Panc1 (cell line): ENCODE measurements around the gene CRIM1. TPM values are rescaled to one million over a fixed set of nuclear protein-coding genes. Genes with fewer than 3 reads are reported as not detected.

Experiments
- ATAC-seq: fragments of 200-7000 bp; cut with Tn5 transposase; 2 replicates; pipeline ENCODE4 v1.9.1; 2020; ENCODE audit warnings: mild to moderate bottlenecking, moderate library complexity
- BruUV-seq: library from RNA; stranded (reverse); fragments of 400-500 nt; replicated peaks from 2 replicates; lab custom pipeline; 2021; lab: Mats Ljungman, UMichigan
- CTCF ChIA-PET: fragments of 300-600 bp; sonication (Branson Sonifier 250); formaldehyde crosslinking; loops from one replicate; lab custom pipeline; 2022; ENCODE audit warnings: antibody characterized with exemption; lab: Charles Lee
- POLR2A ChIA-PET: fragments of 300-600 bp; sonication (Branson Sonifier 250); formaldehyde crosslinking; loops from one replicate; lab custom pipeline; 2022; ENCODE audit warnings: antibody characterized with exemption; lab: Charles Lee
- DNase-seq: peaks from one replicate; pipeline ENCODE4 v3.0.0-alpha.2; 2010; ENCODE audit warnings: low read depth, low spot score
- H3K27ac ChIP-seq: 2 replicates; pipeline ENCODE4 v1.5.1; 2011; ENCODE audit warnings: mild to moderate bottlenecking, low read length, inconsistent platforms
- H3K27me3 ChIP-seq: fragments of 200-500 bp; sonication (Bioruptor generic); 2 replicates; pipeline ENCODE4 v1.6.0; 2014; ENCODE audit warnings: low read length, inconsistent platforms; ENCODE audit not compliant: control insufficient read depth, insufficient read depth
- H3K36me3 ChIP-seq: fragments of 200-500 bp; sonication (Bioruptor generic); 2 replicates; pipeline ENCODE4 v1.5.1; 2014; ENCODE audit warnings: inconsistent platforms, mild to moderate bottlenecking, low read length, moderate library complexity; ENCODE audit not compliant: control insufficient read depth, insufficient read depth
- H3K4me1 ChIP-seq: 2 replicates; pipeline ENCODE4 v1.5.1; 2011; ENCODE audit warnings: inconsistent platforms, mild to moderate bottlenecking, low read length, moderate library complexity; ENCODE audit not compliant: control insufficient read depth, insufficient read depth
- H3K4me3 ChIP-seq, 2 experiments: 2 replicates each; pipeline ENCODE4 v1.5.1; 2011 to 2012; ENCODE audit warnings: low read depth in 2 of 2, low read length in 2 of 2, mild to moderate bottlenecking in 2 of 2, inconsistent platforms in 1 of 2, moderate library complexity in 1 of 2
- H3K9me3 ChIP-seq: fragments of 200-500 bp; sonication (Bioruptor generic); 2 replicates; pipeline ENCODE4 v1.5.1; 2014; ENCODE audit warnings: low read depth, mild to moderate bottlenecking, inconsistent platforms, low read length, moderate library complexity; ENCODE audit not compliant: control insufficient read depth, insufficient read depth
- POLR2AphosphoS5 ChIP-seq: IDR thresholded peaks from 2 replicates; pipeline ENCODE4 v1.6.1; 2012; ENCODE audit warnings: mild to moderate bottlenecking, low read depth, low read length, moderate library complexity
- SIN3A ChIP-seq: IDR thresholded peaks from 2 replicates; pipeline ENCODE4 v1.6.1; 2012; ENCODE audit warnings: low read depth, mild to moderate bottlenecking, low read length, moderate library complexity, borderline replicate concordance; ENCODE audit not compliant: insufficient read depth
- TCF7L2 ChIP-seq: IDR thresholded peaks from 2 replicates; pipeline ENCODE4 v1.6.1; 2011; ENCODE audit warnings: mild to moderate bottlenecking, low read depth, low read length, inconsistent platforms
- in situ Hi-C: cut with HindIII; loops from 2 replicates; pipeline ENCODE4 v1.10.0; 2016; ENCODE audit warnings: low sequenced_read_pairs, low pct_unique_long_range_greater_than_20kb
- intact Hi-C: fragments of 100-400 bp; cut with micrococcal nuclease; formaldehyde crosslinking; loops from one replicate; pipeline ENCODE4 v1.10.0; 2022; ENCODE audit not compliant: unreplicated experiment
- total RNA-seq: library from RNA; stranded (reverse); gene quantifications from one replicate; pipeline ENCODE4 v1.2.1, GENCODE V29; 2021; ENCODE audit not compliant: unreplicated experiment
- TF ChIP-seq, protein P1 (sequence below), 2 experiments: IDR thresholded peaks; 2 replicates each; pipeline ENCODE4 v1.6.1; 2011 to 2012; ENCODE audit warnings: low read depth in 2 of 2, control low read depth in 1 of 2, low read length in 1 of 2, mild to moderate bottlenecking in 1 of 2, moderate library complexity in 1 of 2; ENCODE audit not compliant: insufficient read depth in 1 of 2
- TF ChIP-seq, protein P2 (sequence below): fragments of 450-650 bp; IDR thresholded peaks from 2 replicates; pipeline ENCODE4 v1.5.1; 2017; ENCODE audit warnings: mild to moderate bottlenecking

Gene CRIM1
- total RNA-seq, 1 experiment from 2014 or later: 290 TPM

DNA sequence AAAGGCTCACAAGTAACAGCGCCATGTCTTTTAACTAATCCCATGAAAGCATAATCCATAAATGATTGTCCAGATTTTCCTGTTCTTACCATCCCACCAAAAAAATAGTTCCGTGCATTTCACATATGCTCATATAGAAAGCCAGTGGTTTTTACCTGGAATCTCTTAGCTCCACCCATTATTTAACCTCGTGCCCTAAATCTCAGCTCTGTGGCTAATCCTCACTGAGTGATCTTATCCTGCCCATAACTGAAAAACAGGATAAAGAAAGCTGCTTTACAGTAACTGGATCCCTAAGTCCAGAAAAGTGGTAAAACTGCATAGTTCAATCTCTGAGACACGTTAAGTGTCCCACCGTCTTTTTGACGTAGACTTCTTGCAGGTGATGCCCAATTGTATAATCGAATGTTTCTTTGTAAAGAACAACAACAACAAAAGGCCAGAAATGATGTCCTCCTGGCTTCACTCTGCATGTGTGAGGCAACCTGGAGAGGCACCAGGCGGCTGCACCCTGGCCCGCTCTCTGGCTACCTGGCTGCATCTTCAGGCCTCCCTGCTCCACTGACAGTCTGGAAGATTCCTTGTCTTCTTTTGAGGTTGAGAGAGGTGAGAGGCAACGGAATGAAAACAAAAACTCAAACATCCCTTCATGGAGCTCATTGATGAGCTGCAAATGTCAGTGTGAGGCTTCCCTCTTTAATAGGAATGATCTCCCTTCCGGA, 203.8 kb downstream of the CRIM1 start:
- BruUV-seq: no TSS peak
- Histone ChIP-seq H3K27me3 (no peaks in the 10 kb centered on the region), H3K4me1 (peaks cover 96% of the 10 kb centered on the region), H3K4me3 (no peak overlapping the region), H3K36me3 (peaks cover 22% of the 10 kb centered on the region; the same call in 1 of the 2 replicates), H3K9me3 (no peaks in the 10 kb centered on the region), H3K27ac (peak overlapping the region; percentile 99)
- DNase-seq (no peak), ATAC-seq (no peak)
- ChIA-PET CTCF (no interaction called here), POLR2A (interaction anchor here (0.7 to 1.1 kb wide), 2 partner anchors 11 to 16 kb away, joined by 3 read pairs; no protein-coding TSS in a partner anchor)
- TF ChIP-seq, protein P1, sequence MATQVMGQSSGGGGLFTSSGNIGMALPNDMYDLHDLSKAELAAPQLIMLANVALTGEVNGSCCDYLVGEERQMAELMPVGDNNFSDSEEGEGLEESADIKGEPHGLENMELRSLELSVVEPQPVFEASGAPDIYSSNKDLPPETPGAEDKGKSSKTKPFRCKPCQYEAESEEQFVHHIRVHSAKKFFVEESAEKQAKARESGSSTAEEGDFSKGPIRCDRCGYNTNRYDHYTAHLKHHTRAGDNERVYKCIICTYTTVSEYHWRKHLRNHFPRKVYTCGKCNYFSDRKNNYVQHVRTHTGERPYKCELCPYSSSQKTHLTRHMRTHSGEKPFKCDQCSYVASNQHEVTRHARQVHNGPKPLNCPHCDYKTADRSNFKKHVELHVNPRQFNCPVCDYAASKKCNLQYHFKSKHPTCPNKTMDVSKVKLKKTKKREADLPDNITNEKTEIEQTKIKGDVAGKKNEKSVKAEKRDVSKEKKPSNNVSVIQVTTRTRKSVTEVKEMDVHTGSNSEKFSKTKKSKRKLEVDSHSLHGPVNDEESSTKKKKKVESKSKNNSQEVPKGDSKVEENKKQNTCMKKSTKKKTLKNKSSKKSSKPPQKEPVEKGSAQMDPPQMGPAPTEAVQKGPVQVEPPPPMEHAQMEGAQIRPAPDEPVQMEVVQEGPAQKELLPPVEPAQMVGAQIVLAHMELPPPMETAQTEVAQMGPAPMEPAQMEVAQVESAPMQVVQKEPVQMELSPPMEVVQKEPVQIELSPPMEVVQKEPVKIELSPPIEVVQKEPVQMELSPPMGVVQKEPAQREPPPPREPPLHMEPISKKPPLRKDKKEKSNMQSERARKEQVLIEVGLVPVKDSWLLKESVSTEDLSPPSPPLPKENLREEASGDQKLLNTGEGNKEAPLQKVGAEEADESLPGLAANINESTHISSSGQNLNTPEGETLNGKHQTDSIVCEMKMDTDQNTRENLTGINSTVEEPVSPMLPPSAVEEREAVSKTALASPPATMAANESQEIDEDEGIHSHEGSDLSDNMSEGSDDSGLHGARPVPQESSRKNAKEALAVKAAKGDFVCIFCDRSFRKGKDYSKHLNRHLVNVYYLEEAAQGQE (IDR thresholded peaks at IDR 0.05; ENCODE audit: insufficient read depth in 1 of 2, low read depth in 2 of 2, low read length in 1 of 2): no peak
- TF ChIP-seq, protein P2, sequence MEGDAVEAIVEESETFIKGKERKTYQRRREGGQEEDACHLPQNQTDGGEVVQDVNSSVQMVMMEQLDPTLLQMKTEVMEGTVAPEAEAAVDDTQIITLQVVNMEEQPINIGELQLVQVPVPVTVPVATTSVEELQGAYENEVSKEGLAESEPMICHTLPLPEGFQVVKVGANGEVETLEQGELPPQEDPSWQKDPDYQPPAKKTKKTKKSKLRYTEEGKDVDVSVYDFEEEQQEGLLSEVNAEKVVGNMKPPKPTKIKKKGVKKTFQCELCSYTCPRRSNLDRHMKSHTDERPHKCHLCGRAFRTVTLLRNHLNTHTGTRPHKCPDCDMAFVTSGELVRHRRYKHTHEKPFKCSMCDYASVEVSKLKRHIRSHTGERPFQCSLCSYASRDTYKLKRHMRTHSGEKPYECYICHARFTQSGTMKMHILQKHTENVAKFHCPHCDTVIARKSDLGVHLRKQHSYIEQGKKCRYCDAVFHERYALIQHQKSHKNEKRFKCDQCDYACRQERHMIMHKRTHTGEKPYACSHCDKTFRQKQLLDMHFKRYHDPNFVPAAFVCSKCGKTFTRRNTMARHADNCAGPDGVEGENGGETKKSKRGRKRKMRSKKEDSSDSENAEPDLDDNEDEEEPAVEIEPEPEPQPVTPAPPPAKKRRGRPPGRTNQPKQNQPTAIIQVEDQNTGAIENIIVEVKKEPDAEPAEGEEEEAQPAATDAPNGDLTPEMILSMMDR: no peak
- no peak for TF ChIP-seq SIN3A
- no peak for TF ChIP-seq POLR2AphosphoS5
- TF ChIP-seq TCF7L2: no peak
- in situ Hi-C loops (no loop called here), intact Hi-C loops (no loop called here)

DNA sequence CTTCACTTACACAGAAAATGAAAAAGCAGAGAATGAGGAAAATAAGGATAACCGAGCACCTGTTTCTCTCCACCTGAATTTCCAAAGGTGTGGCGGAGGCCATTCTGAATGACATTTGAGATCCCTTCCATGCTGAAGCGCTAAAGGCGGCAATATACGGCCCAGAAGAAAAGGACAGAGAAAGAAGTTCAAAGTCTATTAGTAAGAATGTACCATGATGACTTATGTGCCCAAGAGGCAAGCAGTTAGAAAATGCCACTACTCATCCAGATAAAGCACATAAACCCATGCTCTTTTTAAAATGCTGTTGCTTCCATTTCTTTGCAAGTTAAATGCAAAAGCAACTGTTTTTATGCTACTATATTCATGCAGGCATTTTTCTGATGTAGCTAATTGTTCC, 205.1 kb downstream of the CRIM1 start:
- in situ Hi-C loops: no loop called here
- Histone ChIP-seq H3K4me3 (no peak overlapping the region), H3K36me3 (peaks cover 13% of the 10 kb centered on the region; the same call in 1 of the 2 replicates), H3K9me3 (no peaks in the 10 kb centered on the region), H3K27ac (peak overlapping the region; percentile 99), H3K4me1 (peaks cover 92% of the 10 kb centered on the region), H3K27me3 (no peaks in the 10 kb centered on the region)
- DNase-seq (no peak), ATAC-seq (no peak)
- BruUV-seq: no TSS peak
- CTCF ChIA-PET: no interaction called here
- TF ChIP-seq, protein P1 (IDR thresholded peaks at IDR 0.05; ENCODE audit: insufficient read depth in 1 of 2, low read depth in 2 of 2, low read length in 1 of 2): no peak
- TF ChIP-seq, protein P2: no peak
- no peak for TF ChIP-seq POLR2AphosphoS5
- TF ChIP-seq TCF7L2: no peak
- POLR2A ChIA-PET: interaction anchor here (0.7 kb wide), 1 partner anchor 9 kb away, joined by 3 read pairs; no protein-coding TSS in a partner anchor
- intact Hi-C loops: loop anchor here (5.0 to 10.0 kb wide), 2 partner anchors 102 to 224 kb away; no protein-coding TSS in a partner anchor
